Measurements from ENCODE around the gene CD6.

- TF ChIP-seq POLR2A (IDR thresholded peaks at IDR 0.05; ENCODE audit: low read depth, low read length) (no peak), CTCF (IDR thresholded peaks at IDR 0.05; ENCODE audit: extremely low read depth in 1 of 2, insufficient read depth in 1 of 2, low read depth in 1 of 2, low read length in 2 of 2) (no peak), POLR2AphosphoS5 (IDR thresholded peaks at IDR 0.05; ENCODE audit: insufficient read depth, low read depth, low read length) (no peak), MYC (IDR thresholded peaks at IDR 0.05; ENCODE audit: low read depth, low read length) (no peak), EZH2 (IDR thresholded peaks at IDR 0.05; ENCODE audit: borderline replicate concordance, low read depth, low read length, severe bottlenecking) (no peak), FOS (IDR thresholded peaks at IDR 0.05; ENCODE audit: borderline replicate concordance, insufficient read depth, low read length) (no peak)
These were observed 7.3 kb downstream of the CD6 start for GRCh38 chr11:60978546-60979380.
